Posterior vena cava (tissue), 2 donors: ENCODE results near the gene SLC25A53. TPM values are rescaled to one million over a fixed set of nuclear protein-coding genes. Genes with fewer than 3 reads are reported as not detected.
"Not testable (repeated sequence)": the region's sequence is repeated elsewhere in the genome, so short reads cannot be mapped to it uniquely, and the experiment has no call there.

ENCODE experiments used
- DNase-seq: peaks from one replicate; pipeline ENCODE4 v3.0.0-alpha.2; 2020; ENCODE audit warnings: low spot score
- intact Hi-C, 2 donors: fragments of 100-400 bp; cut with DNase I; formaldehyde crosslinking; loops; one replicate each; pipeline versions ENCODE4 v1.14.1 to v1.14.2; 2022 to 2023
- total RNA-seq, 2 donors: library from RNA; stranded (reverse); fragmentation: NEBNext Ultra II Directional; extraction: Animal tissue kit (Norgen Biotek cat#: 25700); gene quantifications; one replicate each; pipeline ENCODE4 v1.2.1, GENCODE V29; 2021
- donor health status: DM: yes; HTN: yes; CAD: no.
- donor health status: DM: yes; HTN: yes; CAD: no.

Gene SLC25A53
- total RNA-seq, 2 donors from 2014 or later, result 8.2 to 9.1 TPM

GRCh38 chrX:104085919-104086318 lies 70.9 kb downstream of the SLC25A53 start:
- DNase-seq, result peak; percentile 64
- intact Hi-C loops, result no loop called here

GRCh38 chrX:104085477-104085876 lies 71.3 kb downstream of the SLC25A53 start:
- intact Hi-C loops, result no loop called here
- no peak for DNase-seq

- DNase-seq, result peak; percentile 64
- intact Hi-C loops, result no loop called here
Measured at GRCh38 chrX:104084534-104085277, 72.1 kb downstream of the SLC25A53 start.

GRCh38 chrX:104084063-104084462 lies 72.7 kb downstream of the SLC25A53 start:
- no peak for DNase-seq
- intact Hi-C loops, result no loop called here

GRCh38 chrX:104077854-104078253 lies 79.0 kb downstream of the SLC25A53 start:
- DNase-seq, intact Hi-C loops: not testable (repeated sequence)

GRCh38 chrX:104075778-104076445 lies 80.9 kb downstream of the SLC25A53 start, which contains the start of gene TMSB15C:
Gene TMSB15C (minus strand): TSS chrX:104076236.
- DNase-seq, intact Hi-C loops: not testable (repeated sequence)

GRCh38 chrX:104062636-104063035 lies 94.2 kb downstream of the SLC25A53 start:
- intact Hi-C loops, result not testable (repeated sequence)
- peak; percentile 64 for DNase-seq

- DNase-seq, intact Hi-C loops: not testable (repeated sequence)
Measured at GRCh38 chrX:104054956-104055355, 101.9 kb downstream of the SLC25A53 start.

Other genes starting within 250 kb of the SLC25A53 start
- gene TMSB15B, start 194.4 kb downstream of the SLC25A53 start, total RNA-seq, result 1 to 10 TPM; 4.9 to 6.5 TPM
- not detected for gene H2BW1, start 143.3 kb downstream of the SLC25A53 start, total RNA-seq
- gene H2BW2, start 117.1 kb downstream of the SLC25A53 start, total RNA-seq, result not detected
- 1 to 10 TPM; 4.0 to 4.3 TPM for gene TMSB15C, start 80.8 kb downstream of the SLC25A53 start, total RNA-seq
- 1 to 10 TPM; 2.0 to 2.5 TPM for gene ZCCHC18, start 44.5 kb downstream of the SLC25A53 start, total RNA-seq
- 10 to 100 TPM; 13.9 to 18.5 TPM for gene FAM199X, start 9.4 kb upstream of the SLC25A53 start, total RNA-seq
- not detected for gene ESX1, start 97.9 kb upstream of the SLC25A53 start, total RNA-seq